ENCODE results near the gene SWAP70.

GRCh38 chr11:9660886-9661285, 3.0 kb upstream of the SWAP70 start:
- no peak for TF ChIP-seq CTCF (conservative IDR thresholded peaks at IDR 0.05; ENCODE audit: low read length)
- TF ChIP-seq EZH2phosphoT487 (IDR thresholded peaks at IDR 0.05; ENCODE audit: borderline replicate concordance): no peak
